Muscle layer of colon (tissue), 2 donors: ENCODE measurements around the gene KRT33B.

Experiments used
- H3K27ac ChIP-seq: one replicate; pipeline ENCODE4 v1.7.0; 2013; ENCODE audit warnings: low read depth, mild to moderate bottlenecking, low read length, moderate library complexity
- H3K27me3 ChIP-seq, 2 donors: one replicate each; pipeline ENCODE4 v1.7.0; 2013; ENCODE audit warnings: low read length in 2 of 2, mild to moderate bottlenecking in 2 of 2; ENCODE audit not compliant: insufficient read depth in 2 of 2, control insufficient read depth in 1 of 2
- H3K36me3 ChIP-seq: one replicate; pipeline ENCODE4 v1.7.0; 2013; ENCODE audit warnings: mild to moderate bottlenecking, low read length; ENCODE audit not compliant: insufficient read depth
- H3K4me1 ChIP-seq: one replicate; pipeline ENCODE4 v1.7.0; 2013; ENCODE audit warnings: mild to moderate bottlenecking, low read length; ENCODE audit not compliant: insufficient read depth
- H3K4me3 ChIP-seq, 2 donors: one replicate each; pipeline ENCODE4 v1.7.0; 2013; ENCODE audit warnings: low read length in 2 of 2, low read depth in 1 of 2, mild to moderate bottlenecking in 1 of 2, moderate library complexity in 1 of 2
- H3K9ac ChIP-seq: one replicate; pipeline ENCODE4 v1.7.0; 2013; ENCODE audit warnings: low read length
- H3K9me3 ChIP-seq: one replicate; pipeline ENCODE4 v1.7.0; 2013; ENCODE audit warnings: mild to moderate bottlenecking, low read length
- donor health status: abdominal sarcoma.
- donor health status: Adenocarcinoma of cecum.

Gene KRT33B

DNA sequence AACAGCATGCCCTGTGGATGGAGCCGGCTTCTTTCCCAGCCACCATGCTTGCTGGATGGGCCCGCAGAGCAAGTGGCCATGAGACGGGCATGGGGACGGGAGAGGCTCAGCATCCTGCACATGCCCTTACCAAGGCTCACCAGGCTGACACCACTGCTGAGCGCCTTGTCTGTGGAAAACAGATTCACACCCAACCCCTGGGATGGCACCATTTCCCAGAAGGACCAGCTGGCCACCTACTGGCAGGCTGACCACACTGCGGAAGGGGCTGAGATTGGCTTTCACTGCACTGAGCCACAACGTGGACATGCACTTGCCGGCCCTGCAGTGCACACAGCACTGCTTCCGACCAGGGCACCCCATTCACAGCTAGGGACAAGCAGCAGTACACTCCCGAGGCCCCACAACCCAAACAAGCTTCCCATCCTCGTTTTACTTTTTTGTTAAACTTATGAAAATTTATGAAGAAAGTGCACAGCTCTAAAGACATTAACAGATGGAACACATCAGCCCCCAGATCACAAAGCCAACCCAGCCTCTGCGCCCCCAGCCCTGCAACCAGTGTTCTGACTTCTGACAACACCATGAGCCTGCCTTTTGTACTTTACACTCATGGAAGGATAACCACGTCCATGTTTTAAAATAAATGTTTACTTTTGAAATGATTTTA, 40.2 kb downstream of the KRT33B start:
- no peaks in the 10 kb centered on the region for H3K36me3 ChIP-seq
- H3K4me1 ChIP-seq = no peaks in the 10 kb centered on the region
- no peak overlapping the region for H3K4me3 ChIP-seq
- H3K27me3 ChIP-seq = no peaks in the 10 kb centered on the region
- H3K9ac ChIP-seq = no peak overlapping the region
- H3K27ac ChIP-seq = no peak overlapping the region
- no peaks in the 10 kb centered on the region for H3K9me3 ChIP-seq

- Histone ChIP-seq H3K9me3 (no peaks in the 10 kb centered on the region), H3K4me3 (no peak overlapping the region), H3K36me3 (no peaks in the 10 kb centered on the region), H3K27me3 (no peaks in the 10 kb centered on the region), H3K27ac (no peak overlapping the region), H3K4me1 (no peaks in the 10 kb centered on the region), H3K9ac (no peak overlapping the region)
These were observed 41.4 kb downstream of the KRT33B start for GRCh38 chr17:41328207-41328606.

GRCh38 chr17:41327411-41328120, 42.0 kb downstream of the KRT33B start:
- no peaks in the 10 kb centered on the region for H3K27me3 ChIP-seq
- no peak overlapping the region for H3K27ac ChIP-seq
- H3K9me3 ChIP-seq = no peaks in the 10 kb centered on the region
- no peak overlapping the region for H3K9ac ChIP-seq
- H3K36me3 ChIP-seq = no peaks in the 10 kb centered on the region
- no peaks in the 10 kb centered on the region for H3K4me1 ChIP-seq
- no peak overlapping the region for H3K4me3 ChIP-seq

GRCh38 chr17:41326173-41327145, 43.2 kb downstream of the KRT33B start:
- Histone ChIP-seq H3K36me3 (no peaks in the 10 kb centered on the region), H3K4me1 (no peaks in the 10 kb centered on the region), H3K9ac (no peak overlapping the region), H3K27me3 (no peaks in the 10 kb centered on the region), H3K4me3 (no peak overlapping the region), H3K27ac (no peak overlapping the region), H3K9me3 (no peaks in the 10 kb centered on the region)

- H3K9me3 ChIP-seq = no peaks in the 10 kb centered on the region
- no peaks in the 10 kb centered on the region for H3K36me3 ChIP-seq
- H3K4me3 ChIP-seq = no peak overlapping the region
- H3K27ac ChIP-seq = no peak overlapping the region
- H3K9ac ChIP-seq = no peak overlapping the region
- H3K27me3 ChIP-seq = no peaks in the 10 kb centered on the region
- no peaks in the 10 kb centered on the region for H3K4me1 ChIP-seq
These were observed 44.0 kb downstream of the KRT33B start for GRCh38 chr17:41325611-41326010.

DNA sequence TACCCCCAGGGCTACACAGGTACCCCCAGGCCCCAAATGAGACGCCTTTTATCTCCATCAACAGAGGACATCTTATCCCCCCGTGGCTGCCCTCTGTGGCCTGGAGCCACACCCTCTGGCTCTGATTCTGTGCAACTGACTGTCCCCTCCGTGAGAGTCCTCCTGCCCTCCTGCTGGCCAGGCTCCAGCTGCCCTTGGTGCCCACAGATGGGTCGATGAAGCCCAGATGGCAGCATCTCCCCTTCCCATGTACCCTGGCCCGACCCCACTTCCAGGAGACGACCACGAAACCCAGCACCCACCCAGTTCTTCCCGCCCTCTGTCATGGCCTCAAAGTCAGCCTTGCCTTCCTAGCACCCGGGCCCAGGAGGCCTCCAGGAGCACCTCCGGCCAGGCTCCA, 44.5 kb downstream of the KRT33B start:
- H3K36me3 ChIP-seq = no peaks in the 10 kb centered on the region
- H3K4me1 ChIP-seq = no peaks in the 10 kb centered on the region

DNA sequence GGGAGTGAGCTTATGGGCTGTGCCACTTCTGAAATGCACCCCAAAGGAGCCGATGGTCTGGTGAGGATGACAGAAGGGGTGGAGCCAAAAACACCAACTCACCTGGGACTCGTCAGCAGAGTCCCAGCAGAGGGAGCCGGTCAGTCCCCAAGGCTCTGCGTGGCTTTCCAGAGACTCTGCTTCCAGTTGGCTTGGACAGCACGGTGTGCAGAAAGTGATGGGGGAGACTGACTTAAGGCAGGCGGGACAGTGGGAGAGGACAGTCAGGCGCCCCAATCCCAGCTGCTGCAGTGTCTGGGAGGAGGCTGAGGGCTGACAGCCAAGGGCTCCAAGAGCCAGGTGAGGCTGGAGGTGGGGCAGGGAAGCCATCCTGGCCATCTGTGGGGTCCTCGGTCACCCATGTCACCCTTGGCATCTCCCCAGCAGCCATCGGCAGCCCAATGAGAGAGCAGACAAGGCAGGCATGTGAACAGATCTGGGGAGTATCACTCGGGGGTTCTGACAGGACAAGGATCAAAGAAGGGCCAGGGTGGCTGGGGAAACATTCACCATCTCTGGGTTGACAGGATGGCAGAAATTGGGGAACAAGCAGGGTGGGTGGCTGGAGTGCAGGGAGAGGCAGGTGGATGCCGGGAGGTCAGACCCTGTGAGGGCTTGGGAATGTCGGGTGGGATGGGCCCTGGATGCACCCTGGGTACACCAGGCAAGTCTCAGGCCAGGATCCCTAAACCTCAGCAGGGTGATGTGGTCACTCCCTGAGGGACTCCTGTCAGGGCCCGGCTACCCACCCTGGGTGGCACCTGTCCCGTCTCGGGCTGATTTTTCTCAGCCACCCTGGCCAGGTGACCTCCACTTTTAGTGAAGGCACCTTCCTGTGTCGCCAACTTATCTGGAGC, 45.2 kb downstream of the KRT33B start:
- Histone ChIP-seq H3K4me1 (no peaks in the 10 kb centered on the region), H3K27ac (no peak overlapping the region)

More for the DNA sequence above, 44.5 kb downstream of the KRT33B start:
- H3K27ac ChIP-seq = no peak overlapping the region
- no peak overlapping the region for H3K9ac ChIP-seq
- no peaks in the 10 kb centered on the region for H3K27me3 ChIP-seq
- H3K4me3 ChIP-seq = no peak overlapping the region
- H3K9me3 ChIP-seq = no peaks in the 10 kb centered on the region

GRCh38 chr17:41322903-41323895, 46.4 kb downstream of the KRT33B start:
- Histone ChIP-seq H3K4me3 (no peak overlapping the region), H3K27me3 (no peaks in the 10 kb centered on the region), H3K9ac (no peak overlapping the region), H3K9me3 (no peaks in the 10 kb centered on the region), H3K36me3 (no peaks in the 10 kb centered on the region), H3K4me1 (no peaks in the 10 kb centered on the region), H3K27ac (no peak overlapping the region)

More for the DNA sequence above, 45.2 kb downstream of the KRT33B start:
- Histone ChIP-seq H3K36me3 (no peaks in the 10 kb centered on the region), H3K27me3 (no peaks in the 10 kb centered on the region), H3K9me3 (no peaks in the 10 kb centered on the region), H3K9ac (no peak overlapping the region), H3K4me3 (no peak overlapping the region)

DNA sequence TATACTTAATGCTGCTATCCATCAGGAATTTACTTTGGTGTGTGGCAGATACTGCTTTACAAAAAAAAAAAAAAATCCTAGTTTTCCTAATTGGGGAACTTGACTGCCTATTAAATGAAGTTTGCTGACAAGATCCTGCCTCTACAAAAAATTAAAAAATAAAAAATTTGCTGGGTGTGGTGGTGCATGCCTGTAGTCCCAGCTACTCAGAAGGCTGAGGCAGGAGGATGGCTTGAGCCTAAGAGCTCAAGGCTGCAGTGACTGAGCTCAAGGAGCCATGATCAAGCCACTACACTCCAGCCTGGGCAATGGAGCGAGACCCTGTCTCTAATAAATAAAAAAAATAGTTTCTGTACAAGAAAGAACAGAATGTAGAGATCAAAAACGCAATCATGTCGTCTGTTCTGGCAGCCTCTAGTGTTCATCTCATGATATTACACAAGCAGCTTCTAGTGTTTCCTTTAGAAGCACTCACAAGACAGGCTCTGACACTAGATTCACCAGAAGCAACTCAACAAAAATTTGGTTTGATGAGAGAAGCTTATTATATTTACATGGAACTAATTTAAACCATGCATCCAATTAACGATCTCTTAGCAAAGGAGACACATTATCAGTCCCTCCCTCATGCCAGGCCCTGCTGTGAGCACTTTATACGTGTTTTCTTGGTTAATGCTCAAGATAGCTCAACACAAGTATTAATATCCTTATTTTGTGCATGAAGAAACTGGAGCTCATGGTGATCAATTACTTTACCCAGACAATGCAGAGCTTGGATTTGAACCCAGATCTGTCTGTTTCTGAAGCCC, 47.3 kb downstream of the KRT33B start:
- Histone ChIP-seq H3K9ac (no peak overlapping the region), H3K4me1 (no peaks in the 10 kb centered on the region), H3K36me3 (no peaks in the 10 kb centered on the region), H3K27me3 (no peaks in the 10 kb centered on the region), H3K27ac (no peak overlapping the region), H3K4me3 (no peak overlapping the region), H3K9me3 (no peaks in the 10 kb centered on the region)
